ENCODE data around the gene OR6B2.

OR6B2 gene

GRCh38 chr2:240030379-240031094 lies at the start of gene OR6B2:
Gene OR6B2 (minus strand): TSS chr2:240030429. CDS start chr2:240030429, 0 bp downstream.
- no peak within 1 kb of the TSS for H3K4me3 ChIP-seq (ENCODE audit: low read depth, low read length)
- TF ChIP-seq, protein P1, sequence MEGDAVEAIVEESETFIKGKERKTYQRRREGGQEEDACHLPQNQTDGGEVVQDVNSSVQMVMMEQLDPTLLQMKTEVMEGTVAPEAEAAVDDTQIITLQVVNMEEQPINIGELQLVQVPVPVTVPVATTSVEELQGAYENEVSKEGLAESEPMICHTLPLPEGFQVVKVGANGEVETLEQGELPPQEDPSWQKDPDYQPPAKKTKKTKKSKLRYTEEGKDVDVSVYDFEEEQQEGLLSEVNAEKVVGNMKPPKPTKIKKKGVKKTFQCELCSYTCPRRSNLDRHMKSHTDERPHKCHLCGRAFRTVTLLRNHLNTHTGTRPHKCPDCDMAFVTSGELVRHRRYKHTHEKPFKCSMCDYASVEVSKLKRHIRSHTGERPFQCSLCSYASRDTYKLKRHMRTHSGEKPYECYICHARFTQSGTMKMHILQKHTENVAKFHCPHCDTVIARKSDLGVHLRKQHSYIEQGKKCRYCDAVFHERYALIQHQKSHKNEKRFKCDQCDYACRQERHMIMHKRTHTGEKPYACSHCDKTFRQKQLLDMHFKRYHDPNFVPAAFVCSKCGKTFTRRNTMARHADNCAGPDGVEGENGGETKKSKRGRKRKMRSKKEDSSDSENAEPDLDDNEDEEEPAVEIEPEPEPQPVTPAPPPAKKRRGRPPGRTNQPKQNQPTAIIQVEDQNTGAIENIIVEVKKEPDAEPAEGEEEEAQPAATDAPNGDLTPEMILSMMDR (IDR thresholded peaks at IDR 0.05; ENCODE audit: low read depth, low read length) = no peak

DNA sequence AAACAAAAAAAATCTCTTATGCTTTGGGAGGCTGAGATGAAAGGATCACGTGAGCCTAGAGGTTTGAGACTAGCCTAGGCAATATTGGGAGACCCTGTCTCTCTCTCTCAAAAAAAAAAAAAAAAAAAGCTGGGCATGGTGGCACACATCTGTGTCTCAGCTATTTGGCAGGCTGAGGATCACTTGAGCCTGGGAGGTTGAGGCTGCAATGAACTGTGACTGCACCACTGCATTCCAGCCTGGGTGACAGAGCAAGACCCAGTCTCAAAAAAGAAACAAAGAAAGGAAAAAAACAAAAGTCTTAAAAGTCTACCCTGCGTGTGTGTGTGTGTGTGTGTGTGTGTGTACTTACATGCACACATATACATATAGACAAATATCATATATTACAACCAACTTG lies 48.4 kb upstream of the OR6B2 start:
- no peak overlapping the region for H3K4me3 ChIP-seq (ENCODE audit: low read depth, low read length)
- TF ChIP-seq, protein P1 (IDR thresholded peaks at IDR 0.05; ENCODE audit: low read depth, low read length) = no peak

DNA sequence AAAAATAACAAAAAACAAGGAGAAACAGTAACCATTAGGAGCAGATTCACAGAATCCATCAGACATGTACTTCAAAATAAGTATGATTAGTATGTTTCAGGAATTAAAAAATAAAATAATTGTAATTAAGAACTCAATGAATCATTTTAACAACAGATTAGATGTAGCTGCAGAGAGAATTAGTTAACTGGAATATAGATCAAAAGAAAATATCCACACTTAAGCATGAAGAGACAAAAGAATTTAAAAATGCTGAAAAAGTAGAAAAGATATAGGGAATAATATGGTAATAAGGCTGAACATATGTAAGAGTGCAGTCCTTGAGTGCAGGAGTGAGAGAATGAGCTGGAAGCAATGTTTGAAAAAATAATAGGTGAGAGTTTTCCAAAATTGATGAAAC lies 47.2 kb upstream of the OR6B2 start:
- no peak overlapping the region for H3K4me3 ChIP-seq (ENCODE audit: low read depth, low read length)
- TF ChIP-seq, protein P1 (IDR thresholded peaks at IDR 0.05; ENCODE audit: low read depth, low read length) = no peak

DNA sequence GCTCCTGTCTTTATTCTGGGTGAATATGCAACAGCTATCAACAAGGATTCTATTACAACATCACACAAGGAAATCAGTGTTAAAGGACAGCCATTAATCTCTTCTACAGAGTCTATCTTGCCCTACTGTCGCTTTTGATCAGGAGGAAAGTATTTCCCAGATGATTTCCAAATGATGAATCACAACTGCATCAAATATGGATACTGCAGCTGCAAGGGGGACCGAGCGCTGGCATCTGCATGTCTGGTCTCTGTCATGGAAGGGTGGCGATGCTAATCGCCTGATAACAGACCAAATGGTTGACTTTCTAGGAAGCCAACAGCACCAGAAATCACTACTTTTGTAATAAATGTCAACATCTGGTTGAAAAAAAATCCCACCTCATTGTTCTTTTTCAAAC lies 44.3 kb upstream of the OR6B2 start:
- H3K4me3 ChIP-seq (ENCODE audit: low read depth, low read length) = no peak overlapping the region
- TF ChIP-seq, protein P1 (IDR thresholded peaks at IDR 0.05; ENCODE audit: low read depth, low read length) = no peak

- TF ChIP-seq, protein P1 (IDR thresholded peaks at IDR 0.05; ENCODE audit: low read depth, low read length) = no peak
- H3K4me3 ChIP-seq (ENCODE audit: low read depth, low read length) = no peak overlapping the region
These were observed 40.7 kb upstream of the OR6B2 start for GRCh38 chr2:240070907-240071306.

DNA sequence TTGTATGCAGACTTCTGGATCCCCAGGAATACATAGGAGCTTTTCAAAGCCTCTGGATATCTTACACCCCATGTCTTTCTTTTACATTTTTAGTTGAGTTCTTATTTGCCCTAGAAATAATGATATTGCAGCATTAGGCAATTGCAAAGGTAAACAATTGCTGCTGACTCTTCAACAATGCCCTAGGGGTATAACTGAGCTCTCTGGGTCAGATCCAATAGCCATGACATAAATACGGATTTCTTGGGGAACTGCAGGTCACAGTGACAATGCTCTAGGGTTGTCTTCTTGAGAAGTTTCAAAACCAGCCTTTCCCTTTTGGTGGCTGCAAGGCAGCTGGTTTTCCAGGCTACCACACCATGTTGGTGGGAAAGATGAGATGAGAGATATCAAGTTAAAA lies 39.6 kb upstream of the OR6B2 start:
- TF ChIP-seq, protein P1 (IDR thresholded peaks at IDR 0.05; ENCODE audit: low read depth, low read length) = no peak
- H3K4me3 ChIP-seq (ENCODE audit: low read depth, low read length) = no peak overlapping the region

DNA sequence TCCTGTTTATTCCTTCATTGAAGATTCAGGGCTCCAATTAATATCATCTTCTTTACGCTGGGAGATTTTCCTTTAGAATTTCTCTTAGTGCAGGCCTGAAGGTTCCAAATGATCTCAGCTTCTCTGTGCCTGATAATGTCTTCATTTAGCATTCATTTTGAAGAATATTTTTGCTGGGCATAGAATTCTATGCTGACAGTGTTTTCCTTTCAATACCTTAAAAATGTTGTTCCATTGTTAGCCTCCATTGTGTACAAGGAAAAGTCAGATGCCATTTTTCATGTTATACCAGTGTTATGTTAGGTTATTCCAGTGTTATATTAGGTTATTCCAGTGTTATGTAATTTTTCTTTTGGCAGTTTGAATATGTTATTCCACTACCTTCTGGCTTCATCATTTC lies 38.0 kb upstream of the OR6B2 start:
- no peak overlapping the region for H3K4me3 ChIP-seq (ENCODE audit: low read depth, low read length)
- TF ChIP-seq, protein P1 (IDR thresholded peaks at IDR 0.05; ENCODE audit: low read depth, low read length) = no peak

Data from WI38 (cell line).